Natural killer cell (primary cell): ENCODE data around the gene LTF. TPM values are rescaled to one million over a fixed set of nuclear protein-coding genes. Genes with fewer than 3 reads are reported as not detected.

Experiments
- ATAC-seq, 3 donors: fragments of 150-1000 bp in 2 of 3; fragments of 200-7000 bp in 1 of 3; cut with Tn5 transposase; 1 replicate in 1 of 3; 2 replicates in 2 of 3; pipeline ENCODE4 v1.10.0; 2021; ENCODE audit warnings: mild to moderate bottlenecking in 2 of 3, moderate library complexity in 2 of 3
- DNase-seq, 2 donors: peaks; one replicate each; pipeline versions ENCODE4 v3.0.0 to v3.0.0-alpha.2; 2013 to 2021; ENCODE audit warnings: mixed read lengths in 1 of 2
- H3K27ac ChIP-seq: one replicate; pipeline ENCODE4 v1.5.1; 2013; ENCODE audit warnings: mild to moderate bottlenecking, low read length
- H3K27me3 ChIP-seq: one replicate; pipeline ENCODE4 v1.6.1; 2013; ENCODE audit warnings: low read length; ENCODE audit not compliant: control insufficient read depth, insufficient read depth
- H3K36me3 ChIP-seq: one replicate; pipeline ENCODE4 v1.6.1; 2013; ENCODE audit warnings: low read length; ENCODE audit not compliant: control insufficient read depth, insufficient read depth
- H3K4me1 ChIP-seq: one replicate; pipeline ENCODE4 v1.6.1; 2013; ENCODE audit warnings: low read length; ENCODE audit not compliant: control insufficient read depth, insufficient read depth
- H3K4me3 ChIP-seq: one replicate; pipeline ENCODE4 v1.5.1; 2013; ENCODE audit warnings: low read length
- H3K9me3 ChIP-seq: one replicate; pipeline ENCODE4 v1.6.1; 2013; ENCODE audit warnings: low read length; ENCODE audit not compliant: control insufficient read depth, insufficient read depth
- H3K27ac Mint-ChIP-seq, 2 donors: one replicate each; pipeline ENCODE4 v1.8.0; 2022; ENCODE audit warnings: mild to moderate bottlenecking in 2 of 2, mixed read lengths in 2 of 2, moderate library complexity in 1 of 2
- H3K27me3 Mint-ChIP-seq, 2 donors: one replicate each; pipeline ENCODE4 v1.8.0; 2022; ENCODE audit warnings: low read depth in 2 of 2, mixed read lengths in 2 of 2
- H3K36me3 Mint-ChIP-seq: one replicate; pipeline ENCODE4 v1.8.0; 2022; ENCODE audit warnings: mixed read lengths
- H3K4me1 Mint-ChIP-seq, 2 donors: one replicate each; pipeline ENCODE4 v1.8.0; 2022; ENCODE audit warnings: mixed read lengths in 2 of 2
- H3K4me3 Mint-ChIP-seq: one replicate; pipeline ENCODE4 v1.8.0; 2022; ENCODE audit warnings: mild to moderate bottlenecking, moderate library complexity, mixed read lengths
- H3K9me3 Mint-ChIP-seq, 2 donors: one replicate each; pipeline ENCODE4 v1.8.0; 2022; ENCODE audit warnings: mixed read lengths in 2 of 2
- WGBS: methylation state at CpG from one replicate; pipeline ENCODE4 v1.1.7; 2013; ENCODE audit warnings: missing lambda C conversion rate; ENCODE audit not compliant: insufficient coverage; 5-methylcytosine and 5-hydroxymethylcytosine counted together
- intact Hi-C: fragments of 100-400 bp; cut with micrococcal nuclease; formaldehyde crosslinking; loops from one replicate; pipeline ENCODE4 v1.14.2; 2022
- total RNA-seq, 4 donors: library from RNA; stranded (reverse); fragments of 120-200 nt in 1 of 4; gene quantifications; one replicate each; pipeline versions ENCODE4 v1.2.3 to v1.2.4, GENCODE V29; 2013 to 2022
- TF ChIP-seq, protein P1 (sequence below): fragments of 200-600 bp; IDR thresholded peaks from one replicate; pipeline ENCODE4 v1.8.0; 2022; ENCODE audit warnings: antibody characterized with exemption

LTF gene
- total RNA-seq, 3 donors from 2014 or later (not counting 1 experiment from before 2014, with no cell fraction given) = 1.0 to 1.1 TPM; not detected in 1

DNA sequence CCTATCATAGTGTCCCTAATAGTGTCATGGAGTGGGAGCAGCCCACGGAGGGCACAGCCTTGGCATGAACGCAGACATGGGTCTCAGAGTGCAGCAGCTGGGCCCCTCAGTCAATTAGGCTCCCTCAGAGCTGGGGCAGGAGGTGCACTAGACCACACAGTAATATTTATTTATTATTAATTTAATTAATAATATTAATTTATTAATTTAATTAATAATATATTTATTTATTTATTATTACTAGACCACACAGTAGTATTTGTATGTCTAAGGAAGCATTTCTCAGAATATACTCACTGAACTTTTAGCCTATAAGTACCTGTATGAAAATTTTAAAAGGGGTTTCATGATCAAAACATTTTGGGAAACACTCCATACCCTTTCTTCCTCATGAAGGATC is 63.1 kb downstream of the LTF start:
- WGBS = 100% methylated on average over 2 of the region's 2 CpGs
- no peak for DNase-seq
- no peaks in the 10 kb centered on the region for H3K9me3 Mint-ChIP-seq
- no peaks in the 10 kb centered on the region for H3K36me3 Mint-ChIP-seq
- H3K4me1 ChIP-seq = peaks cover 9% of the 10 kb centered on the region
- TF ChIP-seq, protein P1, sequence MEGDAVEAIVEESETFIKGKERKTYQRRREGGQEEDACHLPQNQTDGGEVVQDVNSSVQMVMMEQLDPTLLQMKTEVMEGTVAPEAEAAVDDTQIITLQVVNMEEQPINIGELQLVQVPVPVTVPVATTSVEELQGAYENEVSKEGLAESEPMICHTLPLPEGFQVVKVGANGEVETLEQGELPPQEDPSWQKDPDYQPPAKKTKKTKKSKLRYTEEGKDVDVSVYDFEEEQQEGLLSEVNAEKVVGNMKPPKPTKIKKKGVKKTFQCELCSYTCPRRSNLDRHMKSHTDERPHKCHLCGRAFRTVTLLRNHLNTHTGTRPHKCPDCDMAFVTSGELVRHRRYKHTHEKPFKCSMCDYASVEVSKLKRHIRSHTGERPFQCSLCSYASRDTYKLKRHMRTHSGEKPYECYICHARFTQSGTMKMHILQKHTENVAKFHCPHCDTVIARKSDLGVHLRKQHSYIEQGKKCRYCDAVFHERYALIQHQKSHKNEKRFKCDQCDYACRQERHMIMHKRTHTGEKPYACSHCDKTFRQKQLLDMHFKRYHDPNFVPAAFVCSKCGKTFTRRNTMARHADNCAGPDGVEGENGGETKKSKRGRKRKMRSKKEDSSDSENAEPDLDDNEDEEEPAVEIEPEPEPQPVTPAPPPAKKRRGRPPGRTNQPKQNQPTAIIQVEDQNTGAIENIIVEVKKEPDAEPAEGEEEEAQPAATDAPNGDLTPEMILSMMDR = no peak
- H3K27ac Mint-ChIP-seq = no peak overlapping the region
- H3K9me3 ChIP-seq = no peaks in the 10 kb centered on the region
- no peaks in the 10 kb centered on the region for H3K27me3 Mint-ChIP-seq
- no peaks in the 10 kb centered on the region for H3K27me3 ChIP-seq
- H3K27ac ChIP-seq = no peak overlapping the region
- H3K4me3 ChIP-seq = no peak overlapping the region
- H3K4me1 Mint-ChIP-seq = peaks cover 5 to 10% of the 10 kb centered on the region in 2 donors
- intact Hi-C loops = no loop called here
- no peak for ATAC-seq
- H3K36me3 ChIP-seq = no peaks in the 10 kb centered on the region
- no peak overlapping the region for H3K4me3 Mint-ChIP-seq

DNA sequence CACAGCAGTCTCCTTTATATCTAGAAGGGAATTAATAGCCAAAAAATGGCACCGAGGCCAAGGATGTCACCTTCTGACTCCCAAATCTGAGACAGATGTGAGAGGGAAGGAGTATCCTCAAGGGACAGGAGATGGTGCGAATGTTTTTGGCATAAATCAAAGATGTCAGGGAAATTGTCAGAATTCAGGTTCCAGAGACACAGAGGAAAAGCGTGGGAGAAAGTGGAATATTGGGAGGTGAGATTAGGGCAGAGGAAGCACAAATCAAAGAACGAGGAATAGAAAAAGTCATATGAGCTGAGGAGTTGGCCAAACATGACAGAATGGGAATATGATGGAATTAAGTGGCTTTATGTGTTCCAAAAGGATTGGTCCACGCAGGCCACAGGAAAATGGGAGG is 63.9 kb downstream of the LTF start:
- 92% methylated on average over 5 of the region's 5 CpGs for WGBS
- peaks cover 10 to 12% of the 10 kb centered on the region in 2 donors for H3K4me1 Mint-ChIP-seq
- no peaks in the 10 kb centered on the region for H3K9me3 Mint-ChIP-seq
- H3K4me1 ChIP-seq = peaks cover 13% of the 10 kb centered on the region
- no peaks in the 10 kb centered on the region for H3K36me3 ChIP-seq
- TF ChIP-seq, protein P1 = no peak
- intact Hi-C loops = no loop called here
- no peak overlapping the region for H3K27ac Mint-ChIP-seq
- ATAC-seq (no peak), DNase-seq (no peak)
- H3K4me3 Mint-ChIP-seq = no peak overlapping the region
- H3K36me3 Mint-ChIP-seq = no peaks in the 10 kb centered on the region
- no peak overlapping the region for H3K4me3 ChIP-seq
- no peaks in the 10 kb centered on the region for H3K27me3 Mint-ChIP-seq
- H3K9me3 ChIP-seq = no peaks in the 10 kb centered on the region
- H3K27ac ChIP-seq = no peak overlapping the region
- H3K27me3 ChIP-seq = no peaks in the 10 kb centered on the region

DNA sequence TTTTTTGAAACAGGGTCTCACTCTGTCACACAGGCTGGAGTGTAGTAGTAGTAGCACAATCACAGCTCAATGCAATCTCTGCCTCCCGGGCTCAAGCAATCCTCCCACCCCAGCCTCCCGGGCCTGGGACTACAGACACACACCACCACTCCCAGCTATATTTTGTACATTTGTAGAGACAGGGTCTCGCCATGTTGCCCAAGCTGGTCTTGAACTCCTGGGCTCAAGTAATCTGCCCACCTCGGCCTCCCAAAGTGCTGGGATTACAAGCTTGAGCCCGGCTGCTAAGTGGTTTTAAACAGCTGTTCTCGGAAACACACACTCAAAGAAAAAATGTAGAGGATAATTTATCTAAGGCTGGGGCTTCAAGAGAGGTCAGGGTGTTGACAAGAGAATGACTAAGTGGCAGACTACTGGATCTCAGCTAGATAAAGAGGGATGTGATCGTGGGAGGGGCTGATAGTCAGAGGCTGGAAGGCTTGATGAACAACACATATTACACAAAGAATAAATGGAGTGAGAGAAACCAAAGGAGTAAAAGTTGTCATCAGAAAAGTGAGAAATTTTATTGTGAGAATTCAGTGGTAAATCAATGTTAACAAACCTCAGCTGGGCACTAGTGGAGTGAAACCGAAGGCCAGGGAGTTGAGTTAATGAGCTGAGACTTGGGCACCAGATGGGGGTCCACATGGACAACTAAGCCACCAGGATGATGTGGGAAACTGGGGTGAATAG is 64.5 kb downstream of the LTF start:
- 94% methylated on average over 8 of the region's 8 CpGs for WGBS
- Histone ChIP-seq H3K9me3 (no peaks in the 10 kb centered on the region), H3K36me3 (no peaks in the 10 kb centered on the region), H3K4me3 (no peak overlapping the region), H3K27ac (no peak overlapping the region), H3K27me3 (no peaks in the 10 kb centered on the region), H3K4me1 (peaks cover 18% of the 10 kb centered on the region)
- H3K9me3 Mint-ChIP-seq = no peaks in the 10 kb centered on the region
- DNase-seq = no peak
- no peak overlapping the region for H3K4me3 Mint-ChIP-seq
- H3K27ac Mint-ChIP-seq = no peak overlapping the region
- TF ChIP-seq, protein P1 = no peak
- peak in 1 of 3 donors; percentile 24 for ATAC-seq
- H3K27me3 Mint-ChIP-seq = no peaks in the 10 kb centered on the region
- H3K36me3 Mint-ChIP-seq = no peaks in the 10 kb centered on the region
- H3K4me1 Mint-ChIP-seq = peaks cover 10 to 16% of the 10 kb centered on the region in 2 donors
- intact Hi-C loops = no loop called here

DNA sequence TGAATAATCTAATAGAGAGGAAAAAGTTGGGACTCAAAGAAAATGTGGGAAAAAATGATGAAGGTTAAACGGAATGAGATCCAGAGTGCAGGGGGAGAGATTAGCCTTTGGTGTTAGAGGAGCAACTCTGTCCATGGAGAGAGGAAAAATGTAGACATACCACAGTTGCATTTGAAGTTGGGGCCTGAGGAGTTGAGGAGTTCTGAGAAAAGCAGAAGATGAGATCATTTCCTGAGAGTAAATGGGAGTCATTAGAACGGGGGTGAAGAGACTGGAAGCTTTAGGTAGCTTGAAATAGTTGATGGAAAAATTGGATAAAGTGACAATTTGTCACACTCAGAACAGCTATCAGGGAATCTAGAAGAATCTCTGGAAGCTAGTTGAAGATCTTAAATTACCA is 65.1 kb downstream of the LTF start:
- DNase-seq (no peak), ATAC-seq (no peak)
- intact Hi-C loops = no loop called here
- Histone ChIP-seq H3K27me3 (no peaks in the 10 kb centered on the region), H3K9me3 (no peaks in the 10 kb centered on the region), H3K27ac (no peak overlapping the region), H3K4me1 (peaks cover 18% of the 10 kb centered on the region), H3K36me3 (no peaks in the 10 kb centered on the region), H3K4me3 (no peak overlapping the region)
- Mint-ChIP-seq H3K27me3 (peaks cover 0 to under 1% of the 10 kb centered on the region in 2 donors), H3K9me3 (no peaks in the 10 kb centered on the region), H3K4me1 (peaks cover 10 to 16% of the 10 kb centered on the region in 2 donors), H3K36me3 (no peaks in the 10 kb centered on the region), H3K4me3 (no peak overlapping the region), H3K27ac (no peak overlapping the region)
- TF ChIP-seq, protein P1 = no peak
- WGBS = 51% methylated on average over 2 of the region's 2 CpGs
